HG03045 (cell line): ENCODE data around the gene NSFL1C.

Experiments
- ATAC-seq: cut with Tn5 transposase; IDR thresholded peaks from one replicate; pipeline ENCODE4 v1.9.1; 2021; ENCODE audit warnings: mild to moderate bottlenecking, moderate library complexity; ENCODE audit not compliant: unreplicated experiment

NSFL1C gene

GRCh38 chr20:1486566-1486965, 19.9 kb upstream of the NSFL1C start:
- no peak for ATAC-seq

- no peak for ATAC-seq
Measured at GRCh38 chr20:1484438-1485116, 17.9 kb upstream of the NSFL1C start.

- ATAC-seq: no peak
Measured at GRCh38 chr20:1479831-1480595, 13.4 kb upstream of the NSFL1C start.

GRCh38 chr20:1478566-1478965, 11.9 kb upstream of the NSFL1C start:
- no peak for ATAC-seq

GRCh38 chr20:1477896-1478490, 11.3 kb upstream of the NSFL1C start:
- ATAC-seq: no peak

GRCh38 chr20:1474817-1475603, 8.4 kb upstream of the NSFL1C start:
- ATAC-seq: no peak

GRCh38 chr20:1474325-1474724, 7.7 kb upstream of the NSFL1C start:
- no peak for ATAC-seq

- no peak for ATAC-seq
Measured at GRCh38 chr20:1473246-1474220, 6.9 kb upstream of the NSFL1C start.

GRCh38 chr20:1472556-1473245, 6.1 kb upstream of the NSFL1C start:
- no peak for ATAC-seq

- no peak for ATAC-seq
Measured at GRCh38 chr20:1471242-1471641, 4.6 kb upstream of the NSFL1C start.

- no peak for ATAC-seq
Measured at GRCh38 chr20:1469925-1470571, 3.4 kb upstream of the NSFL1C start.

- no peak for ATAC-seq
Measured at GRCh38 chr20:1469306-1469905, 2.8 kb upstream of the NSFL1C start.

- no peak for ATAC-seq
Measured at GRCh38 chr20:1468117-1468624, 1.5 kb upstream of the NSFL1C start.

GRCh38 chr20:1467355-1468116, 887 bp upstream of the NSFL1C start:
- ATAC-seq: no peak

- ATAC-seq: no peak
Measured at GRCh38 chr20:1467082-1467354, 369 bp upstream of the NSFL1C start.

- no peak for ATAC-seq
Measured at GRCh38 chr20:1465470-1466210, 1.0 kb downstream of the NSFL1C start.

- no peak for ATAC-seq
Measured at GRCh38 chr20:1463971-1464570, 2.6 kb downstream of the NSFL1C start.
